HUES48 (cell line): Measurements from ENCODE around the gene ACTRT2.

Source experiments
- H3K27ac ChIP-seq: one replicate; pipeline ENCODE4 v1.7.0; 2013; ENCODE audit warnings: low read depth, low read length, inconsistent platforms
- H3K27me3 ChIP-seq: 2 replicates; pipeline ENCODE4 v1.6.1; 2013; ENCODE audit warnings: mild to moderate bottlenecking, low read length; ENCODE audit not compliant: control insufficient read depth, insufficient read depth
- H3K36me3 ChIP-seq: 2 replicates; pipeline ENCODE4 v1.6.1; 2013; ENCODE audit warnings: low read length; ENCODE audit not compliant: control insufficient read depth, insufficient read depth
- H3K4me1 ChIP-seq: 2 replicates; pipeline ENCODE4 v1.6.1; 2013; ENCODE audit warnings: mild to moderate bottlenecking, low read length; ENCODE audit not compliant: control insufficient read depth, insufficient read depth
- H3K4me3 ChIP-seq: 2 replicates; pipeline ENCODE4 v1.5.1; 2013; ENCODE audit warnings: mild to moderate bottlenecking, low read depth, low read length
- H3K9ac ChIP-seq: 2 replicates; pipeline ENCODE4 v1.6.1; 2013; ENCODE audit warnings: mild to moderate bottlenecking, low read depth, low read length, moderate library complexity
- H3K9me3 ChIP-seq: 2 replicates; pipeline ENCODE4 v1.6.1; 2013; ENCODE audit warnings: low read length; ENCODE audit not compliant: control insufficient read depth, insufficient read depth

ACTRT2 gene

DNA sequence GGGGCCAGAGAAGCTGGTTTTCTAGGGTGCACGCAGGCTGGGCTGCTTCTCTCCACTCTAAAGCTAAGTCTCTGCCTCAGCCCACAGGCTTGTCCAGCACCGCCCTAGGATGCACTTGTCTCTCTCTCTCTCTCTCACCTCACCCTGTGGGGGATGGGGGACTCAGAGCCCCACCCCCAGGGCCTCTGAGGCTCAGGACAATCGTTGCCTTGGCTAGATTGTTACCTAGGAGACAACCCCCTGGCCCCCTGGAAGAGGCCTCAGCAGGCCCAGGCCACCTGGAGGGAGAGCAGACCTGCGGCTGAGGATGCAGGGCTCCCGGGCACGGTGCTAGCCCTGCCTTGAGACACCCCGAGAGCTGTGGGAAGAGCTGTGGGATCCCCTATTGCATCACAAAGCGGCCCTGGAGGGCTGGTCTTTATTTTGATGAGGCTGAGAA lies at the start of gene ACTRT2:
Gene ACTRT2 (plus strand): TSS at position 235 of the 439 bp plus-strand sequence. CDS start 220 bp downstream, outside the sequence.
- H3K4me1 ChIP-seq = no peaks in the 10 kb centered on the region
- H3K27ac ChIP-seq = no peak within 1 kb of the TSS
- H3K9me3 ChIP-seq = no peaks in the 10 kb centered on the region; the same call in 1 of the 2 replicates
- no peaks in the 10 kb centered on the region for H3K36me3 ChIP-seq
- no peak within 1 kb of the TSS for H3K4me3 ChIP-seq
- H3K27me3 ChIP-seq = no peaks in the 10 kb centered on the region; the same call in 1 of the 2 replicates
- no peak within 1 kb of the TSS for H3K9ac ChIP-seq

DNA sequence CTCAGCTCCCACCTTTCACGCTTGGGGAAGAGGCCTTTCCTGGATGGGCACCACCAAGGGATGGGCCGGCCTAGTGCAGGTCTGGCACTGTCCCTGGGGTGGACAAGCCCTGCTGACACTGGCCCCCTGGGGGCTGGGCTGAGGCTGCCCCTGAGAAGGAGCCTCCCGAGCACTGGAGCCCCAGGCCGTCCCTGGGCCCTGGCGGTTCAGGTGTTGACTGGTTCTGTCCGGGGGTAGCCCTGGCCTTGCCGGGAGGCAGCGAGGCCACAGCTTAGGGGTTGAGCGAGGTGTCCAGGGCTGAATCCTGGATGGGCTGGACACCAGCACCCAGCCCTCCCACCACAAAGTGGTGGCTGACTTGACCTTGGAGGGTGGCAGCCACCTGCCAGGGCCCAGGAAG lies 49.7 kb upstream of the ACTRT2 start:
- H3K27ac ChIP-seq = no peak overlapping the region
- no peaks in the 10 kb centered on the region for H3K9me3 ChIP-seq
- H3K4me3 ChIP-seq = no peak overlapping the region
- H3K9ac ChIP-seq = no peak overlapping the region
- H3K36me3 ChIP-seq = no peaks in the 10 kb centered on the region
- H3K4me1 ChIP-seq = no peaks in the 10 kb centered on the region
- H3K27me3 ChIP-seq = no peaks in the 10 kb centered on the region

DNA sequence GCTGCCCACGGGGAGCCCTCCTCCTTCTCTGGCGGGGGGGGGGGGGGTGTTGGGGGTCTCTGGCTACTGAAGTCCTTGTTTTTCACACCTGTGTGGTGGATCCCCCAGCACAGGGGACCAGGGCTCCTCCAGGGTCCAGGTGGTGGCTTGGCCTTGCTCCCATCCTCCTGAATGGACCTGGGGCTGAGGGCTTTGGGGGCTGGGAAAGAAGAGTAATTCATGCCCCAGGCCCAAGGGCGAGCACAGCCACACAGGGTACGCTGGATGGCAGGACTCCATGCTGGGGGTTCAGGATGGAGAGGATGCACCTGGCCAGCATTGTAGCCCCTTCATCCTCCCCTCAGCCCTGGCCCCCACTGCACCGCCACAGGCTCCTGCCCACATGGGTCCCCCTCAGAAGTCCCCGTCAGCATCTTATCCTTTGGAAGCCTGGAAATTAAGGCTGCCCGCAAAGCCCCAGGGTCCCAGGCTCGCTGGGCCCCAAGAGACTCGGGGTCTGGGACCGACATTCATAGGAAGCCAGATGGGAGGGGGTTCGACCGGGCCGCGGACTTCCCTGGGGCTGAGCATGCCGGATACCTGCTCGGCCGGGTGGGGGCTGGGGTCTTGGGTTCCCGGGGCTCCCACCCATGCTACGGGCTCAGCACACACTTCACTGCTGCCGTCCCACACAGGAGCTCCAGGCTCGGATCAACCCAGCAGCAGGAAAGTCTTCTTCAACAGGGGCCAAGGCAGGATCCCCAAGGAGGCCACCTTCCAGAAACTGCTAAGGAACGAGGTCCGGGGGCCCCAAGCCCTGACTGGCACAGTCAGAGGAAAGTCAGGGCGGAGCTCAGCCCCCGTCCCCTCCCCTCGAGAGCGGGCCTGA lies 49.0 kb upstream of the ACTRT2 start:
- Histone ChIP-seq H3K9ac (no peak overlapping the region), H3K27me3 (no peaks in the 10 kb centered on the region), H3K4me3 (no peak overlapping the region), H3K9me3 (no peaks in the 10 kb centered on the region), H3K36me3 (no peaks in the 10 kb centered on the region), H3K4me1 (no peaks in the 10 kb centered on the region), H3K27ac (no peak overlapping the region)

DNA sequence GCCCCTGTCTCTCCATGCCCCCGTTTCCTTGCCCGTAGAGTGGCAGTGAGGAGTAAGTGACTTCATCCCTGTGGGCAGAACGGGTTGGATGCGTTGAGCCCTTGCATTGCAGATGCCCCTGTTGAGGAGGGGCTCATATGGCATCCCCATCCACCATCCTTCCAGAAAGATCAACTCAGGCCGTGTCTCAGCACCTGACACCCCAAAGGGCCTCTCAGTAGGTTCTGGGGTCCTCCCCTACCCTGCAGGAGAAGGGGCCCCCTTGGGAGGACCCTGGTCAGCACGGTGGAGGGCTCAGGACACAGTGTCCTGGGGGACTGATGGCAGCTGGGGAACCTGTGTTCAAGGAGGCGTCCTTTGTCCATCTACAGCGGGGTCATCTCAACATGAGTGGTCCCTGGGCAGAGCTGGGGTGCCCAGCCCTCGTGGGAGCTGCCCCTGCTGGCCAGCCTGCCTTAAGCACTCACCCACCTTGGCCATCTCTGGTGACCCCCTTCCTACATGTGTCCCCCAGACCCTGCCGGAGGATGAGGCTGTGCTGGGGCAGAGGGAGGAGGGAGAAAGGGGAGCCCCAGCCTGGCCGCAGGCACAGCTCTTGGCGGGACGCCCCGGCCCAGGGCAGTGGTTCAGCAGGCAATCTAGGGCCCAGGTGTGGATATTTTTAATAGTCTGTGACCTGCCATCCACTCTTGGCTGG lies 48.2 kb upstream of the ACTRT2 start:
- Histone ChIP-seq H3K4me1 (no peaks in the 10 kb centered on the region), H3K9me3 (no peaks in the 10 kb centered on the region), H3K27me3 (no peaks in the 10 kb centered on the region), H3K4me3 (no peak overlapping the region), H3K27ac (no peak overlapping the region), H3K9ac (no peak overlapping the region), H3K36me3 (no peaks in the 10 kb centered on the region)

DNA sequence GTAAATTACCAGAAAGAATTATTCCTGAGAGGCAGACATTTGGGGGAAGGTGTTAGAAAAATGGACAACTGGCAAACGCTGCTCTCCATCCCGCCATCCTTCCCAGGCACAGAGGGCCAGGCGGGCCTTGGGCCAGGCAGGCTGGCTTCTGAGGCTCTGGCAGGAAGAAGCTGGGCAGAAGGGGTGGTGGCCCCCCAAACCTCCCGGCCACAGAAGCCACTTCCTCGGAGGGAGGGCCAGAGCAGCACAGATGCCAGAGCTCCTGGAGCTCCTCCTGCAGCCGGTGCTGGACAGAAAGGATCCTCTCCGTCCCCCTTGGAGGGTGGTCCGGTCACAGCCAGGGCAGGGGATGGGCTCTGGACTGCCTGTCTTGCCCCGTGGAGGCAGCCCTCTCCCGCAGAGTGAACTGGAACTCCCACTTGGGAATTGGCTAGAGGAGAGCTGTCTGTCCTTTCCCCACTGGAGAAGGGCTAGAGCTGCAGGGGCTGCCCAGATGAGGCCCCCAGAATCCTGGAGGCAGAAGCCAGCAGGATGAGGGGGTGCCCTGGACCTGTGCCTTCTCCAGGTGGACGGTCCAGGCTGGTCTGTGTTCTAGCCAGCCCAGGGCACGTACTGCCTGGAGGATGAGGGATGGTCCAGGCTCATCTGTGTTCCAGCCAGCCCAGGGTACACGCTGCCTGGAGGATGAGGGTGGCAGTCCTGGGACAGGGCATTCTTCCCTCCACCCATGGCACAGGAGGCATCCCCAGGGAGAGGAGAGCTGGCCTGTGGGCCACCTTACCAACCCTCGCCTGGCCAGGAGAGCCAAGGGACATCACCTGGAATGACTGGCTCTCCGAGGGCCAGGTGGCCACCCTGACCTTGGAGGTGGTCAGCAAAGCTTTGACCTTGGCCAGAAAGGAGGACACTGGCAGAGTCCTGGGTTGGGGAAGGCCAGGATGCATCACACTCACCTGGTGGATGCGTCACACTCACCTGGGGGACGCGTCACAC lies 47.4 kb upstream of the ACTRT2 start:
- no peaks in the 10 kb centered on the region for H3K4me1 ChIP-seq
- no peaks in the 10 kb centered on the region for H3K36me3 ChIP-seq
- H3K27ac ChIP-seq = no peak overlapping the region
- no peak overlapping the region for H3K4me3 ChIP-seq
- H3K9me3 ChIP-seq = no peaks in the 10 kb centered on the region
- H3K9ac ChIP-seq = no peak overlapping the region
- H3K27me3 ChIP-seq = no peaks in the 10 kb centered on the region

DNA sequence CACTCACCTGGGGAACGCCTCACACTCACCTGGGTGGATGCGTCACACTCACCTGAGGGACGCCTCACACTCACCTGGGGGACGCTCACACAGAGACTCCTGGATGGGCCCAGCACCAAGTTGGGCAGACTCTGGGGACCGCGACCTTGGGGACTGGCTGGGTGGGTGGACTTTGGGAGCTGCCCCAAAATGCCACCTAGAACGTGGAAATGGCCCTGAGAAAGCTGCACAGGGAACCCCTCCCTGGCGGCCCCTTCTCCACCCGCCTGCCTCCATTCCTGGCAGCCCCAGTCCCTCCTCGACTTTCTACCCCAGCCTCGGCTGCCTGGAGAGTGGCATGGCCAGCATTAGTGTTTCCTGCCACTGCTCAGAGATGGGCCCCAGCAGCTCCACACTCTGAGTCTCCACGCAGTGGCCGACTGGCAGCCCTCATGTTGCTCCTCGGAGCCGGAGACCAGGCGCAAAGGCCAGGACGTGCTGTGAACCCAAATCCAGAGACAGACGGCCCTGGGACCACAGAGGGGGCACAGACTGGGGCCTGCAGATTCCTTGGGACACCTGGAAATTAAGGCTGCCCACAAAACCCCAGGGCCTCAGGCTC lies 46.5 kb upstream of the ACTRT2 start:
- no peaks in the 10 kb centered on the region for H3K9me3 ChIP-seq
- H3K27me3 ChIP-seq = no peaks in the 10 kb centered on the region
- no peaks in the 10 kb centered on the region for H3K4me1 ChIP-seq
- H3K27ac ChIP-seq = no peak overlapping the region
- H3K36me3 ChIP-seq = no peaks in the 10 kb centered on the region
- H3K4me3 ChIP-seq = no peak overlapping the region
- H3K9ac ChIP-seq = no peak overlapping the region

DNA sequence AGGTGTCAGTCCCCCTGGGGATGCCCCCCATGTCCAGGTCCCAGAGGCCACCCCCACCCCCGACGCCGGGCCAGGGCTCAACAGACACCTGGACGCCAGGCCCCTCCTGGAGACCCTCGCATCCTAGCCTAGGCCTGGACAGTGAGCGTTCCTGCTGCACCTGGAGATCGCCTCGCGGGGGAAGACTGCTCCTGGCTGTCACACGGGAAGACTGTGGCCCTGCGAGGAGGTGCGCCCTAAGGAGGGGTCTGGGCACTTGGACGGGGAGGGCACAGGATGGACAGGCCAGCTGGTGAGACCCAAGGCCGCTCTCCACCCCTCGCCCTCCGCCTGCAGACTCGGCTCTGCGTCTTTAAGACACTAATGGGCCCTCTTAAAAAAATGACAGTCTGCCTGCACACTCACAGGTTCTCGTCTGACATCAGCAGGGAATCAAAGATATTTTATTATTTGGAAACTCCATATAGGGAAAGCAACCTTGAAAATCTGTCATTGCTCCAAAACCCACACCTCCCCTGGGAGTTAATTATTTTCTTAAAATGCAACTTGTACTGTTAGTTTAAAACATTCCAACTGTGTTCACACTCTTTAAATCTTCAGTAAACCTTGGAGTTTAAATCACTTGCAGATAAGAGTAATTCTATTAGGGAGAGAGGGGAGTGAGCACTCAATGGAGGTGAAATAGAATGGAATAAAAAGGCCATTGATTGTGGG lies 45.6 kb upstream of the ACTRT2 start:
- Histone ChIP-seq H3K36me3 (no peaks in the 10 kb centered on the region), H3K9me3 (no peaks in the 10 kb centered on the region), H3K4me3 (no peak overlapping the region), H3K4me1 (no peaks in the 10 kb centered on the region), H3K27me3 (no peaks in the 10 kb centered on the region), H3K9ac (no peak overlapping the region), H3K27ac (no peak overlapping the region)

DNA sequence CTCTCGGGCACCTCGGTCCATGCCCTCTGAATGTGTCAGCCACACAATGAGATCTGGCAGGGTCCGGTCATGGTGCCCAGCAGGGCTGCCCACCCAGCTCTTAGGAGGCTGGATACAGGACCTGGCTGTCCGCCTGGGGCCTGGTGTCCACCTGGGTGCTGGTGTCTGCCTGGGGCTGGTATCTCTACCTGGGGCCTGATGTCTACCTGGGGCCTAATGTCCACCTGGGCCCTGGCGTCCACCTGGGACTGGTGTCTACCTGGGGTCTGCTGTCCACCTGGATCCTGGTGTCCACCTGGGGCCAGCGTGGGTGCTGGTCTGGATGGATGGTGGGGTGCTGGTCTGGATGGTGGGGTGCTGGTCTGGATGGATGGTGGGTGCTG lies 45.1 kb upstream of the ACTRT2 start:
- H3K9me3 ChIP-seq = no peaks in the 10 kb centered on the region
- H3K4me3 ChIP-seq = no peak overlapping the region
- no peaks in the 10 kb centered on the region for H3K36me3 ChIP-seq
- no peaks in the 10 kb centered on the region for H3K4me1 ChIP-seq
- no peak overlapping the region for H3K9ac ChIP-seq
- H3K27me3 ChIP-seq = no peaks in the 10 kb centered on the region
- no peak overlapping the region for H3K27ac ChIP-seq

DNA sequence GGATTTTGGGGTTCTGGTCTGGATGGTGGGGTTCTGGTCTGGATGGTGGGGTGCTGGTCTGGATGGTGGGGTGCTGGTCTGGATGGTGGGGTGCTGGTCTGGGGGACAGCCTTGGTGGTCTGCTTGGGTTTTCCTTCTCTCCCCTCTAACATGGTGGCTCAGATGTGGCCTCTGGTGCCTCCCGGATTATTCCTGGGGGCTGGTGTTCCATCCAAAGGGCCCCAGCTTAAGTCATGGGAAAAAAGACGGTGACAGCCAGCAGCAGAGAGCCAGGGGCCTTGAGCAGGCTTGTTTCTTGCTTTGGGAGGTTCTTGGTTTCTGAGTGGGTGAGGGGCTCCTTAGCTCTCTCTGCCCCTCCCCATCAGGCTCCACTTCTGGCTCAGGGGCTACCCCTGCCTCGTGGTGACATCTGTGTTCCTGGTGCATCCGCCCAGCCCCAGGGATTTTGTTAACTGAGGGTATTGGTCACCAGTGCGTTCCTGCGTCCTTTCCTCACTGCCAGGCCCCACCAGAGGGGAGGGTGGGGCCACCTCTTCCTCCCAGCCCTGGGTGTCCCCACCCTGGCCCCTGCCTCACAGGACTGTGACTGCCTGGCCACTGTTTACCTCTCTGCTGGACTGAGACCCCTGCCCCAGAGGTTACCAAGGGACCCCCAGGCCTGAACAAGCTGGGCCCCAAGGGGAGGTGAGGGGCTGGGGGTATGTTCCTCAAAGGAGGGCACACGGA lies 43.2 kb upstream of the ACTRT2 start:
- Histone ChIP-seq H3K4me3 (no peak overlapping the region), H3K9ac (no peak overlapping the region), H3K4me1 (no peaks in the 10 kb centered on the region), H3K27me3 (no peaks in the 10 kb centered on the region), H3K27ac (no peak overlapping the region), H3K36me3 (no peaks in the 10 kb centered on the region), H3K9me3 (no peaks in the 10 kb centered on the region)
